Hepatocyte (in vitro differentiated cells): ENCODE measurements around the gene SLC35C1.

ENCODE experiments used
- EZH2 ChIP-seq: fragments of 200-600 bp; sonication (generic); IDR thresholded peaks from 2 replicates; pipeline ENCODE4 v1.6.1; 2016; ENCODE audit warnings: antibody characterized with exemption, mild to moderate bottlenecking, borderline replicate concordance
- TF ChIP-seq, protein P1 (sequence below): fragments of 200-600 bp; sonication (generic); IDR thresholded peaks from 2 replicates; pipeline ENCODE4 v1.5.1; 2016; ENCODE audit warnings: antibody characterized with exemption, mild to moderate bottlenecking; ENCODE audit not compliant: poor library complexity

DNA sequence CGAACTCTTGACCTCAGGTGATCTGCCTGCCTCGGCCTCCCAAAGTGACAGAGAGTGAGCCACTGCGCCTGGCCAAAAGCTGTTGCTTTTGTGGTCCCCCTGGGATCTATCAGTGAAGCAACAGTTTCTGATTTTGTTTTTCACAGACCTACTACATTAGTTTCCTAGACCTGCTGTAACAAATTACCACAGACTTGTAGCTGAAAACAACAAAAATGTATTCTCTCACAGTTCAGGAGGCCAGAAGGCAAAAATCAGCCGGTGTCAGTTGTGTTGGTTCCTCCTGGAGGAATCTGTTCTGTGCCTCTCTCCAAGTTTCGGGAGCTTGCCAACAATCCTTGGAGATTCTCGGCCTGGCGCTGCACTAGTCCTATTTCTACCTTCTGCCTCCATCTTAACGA is 8.5 kb upstream of the SLC35C1 start:
- TF ChIP-seq, protein P1, sequence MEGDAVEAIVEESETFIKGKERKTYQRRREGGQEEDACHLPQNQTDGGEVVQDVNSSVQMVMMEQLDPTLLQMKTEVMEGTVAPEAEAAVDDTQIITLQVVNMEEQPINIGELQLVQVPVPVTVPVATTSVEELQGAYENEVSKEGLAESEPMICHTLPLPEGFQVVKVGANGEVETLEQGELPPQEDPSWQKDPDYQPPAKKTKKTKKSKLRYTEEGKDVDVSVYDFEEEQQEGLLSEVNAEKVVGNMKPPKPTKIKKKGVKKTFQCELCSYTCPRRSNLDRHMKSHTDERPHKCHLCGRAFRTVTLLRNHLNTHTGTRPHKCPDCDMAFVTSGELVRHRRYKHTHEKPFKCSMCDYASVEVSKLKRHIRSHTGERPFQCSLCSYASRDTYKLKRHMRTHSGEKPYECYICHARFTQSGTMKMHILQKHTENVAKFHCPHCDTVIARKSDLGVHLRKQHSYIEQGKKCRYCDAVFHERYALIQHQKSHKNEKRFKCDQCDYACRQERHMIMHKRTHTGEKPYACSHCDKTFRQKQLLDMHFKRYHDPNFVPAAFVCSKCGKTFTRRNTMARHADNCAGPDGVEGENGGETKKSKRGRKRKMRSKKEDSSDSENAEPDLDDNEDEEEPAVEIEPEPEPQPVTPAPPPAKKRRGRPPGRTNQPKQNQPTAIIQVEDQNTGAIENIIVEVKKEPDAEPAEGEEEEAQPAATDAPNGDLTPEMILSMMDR, result no peak
- no peak for TF ChIP-seq EZH2
